ENCODE data around the gene MCCC2. TPM values are rescaled to one million over a fixed set of nuclear protein-coding genes. Genes with fewer than 3 reads are reported as not detected.

MCCC2 gene
- total RNA-seq, 4 donors from 2014 or later = 37.4 to 63.6 (median 53.1) TPM

DNA sequence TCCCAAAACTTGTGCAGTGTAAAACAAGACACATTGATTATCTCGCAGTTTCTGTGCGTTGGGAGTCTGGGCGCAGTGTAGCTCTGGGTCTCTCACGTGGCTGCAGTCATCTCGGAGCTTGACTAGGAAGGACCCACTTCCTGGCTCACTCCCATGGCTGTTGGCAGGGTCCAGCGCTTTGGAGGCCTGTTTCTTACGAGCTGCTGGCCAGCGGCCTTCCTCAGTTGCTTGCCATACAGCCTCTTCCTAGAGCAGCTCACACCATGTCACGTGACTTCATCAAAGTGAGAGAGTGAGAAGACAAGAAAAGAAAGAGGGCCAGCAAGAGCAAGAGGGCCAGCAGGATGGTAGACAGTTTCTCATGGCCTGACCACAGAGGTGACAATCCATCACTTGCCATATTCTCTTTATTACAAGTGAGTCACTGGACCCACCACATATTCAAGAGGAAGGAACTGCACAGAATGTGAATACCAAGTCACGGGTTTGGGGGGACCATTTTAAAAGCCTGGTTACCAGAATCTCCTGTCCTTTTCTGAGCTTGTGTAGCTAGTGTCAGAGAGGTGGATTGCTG lies 36.2 kb downstream of the MCCC2 start:
- no peak for DNase-seq
- TF ChIP-seq POLR2A (IDR thresholded peaks at IDR 0.05) = no peak
- TF ChIP-seq, protein P1, sequence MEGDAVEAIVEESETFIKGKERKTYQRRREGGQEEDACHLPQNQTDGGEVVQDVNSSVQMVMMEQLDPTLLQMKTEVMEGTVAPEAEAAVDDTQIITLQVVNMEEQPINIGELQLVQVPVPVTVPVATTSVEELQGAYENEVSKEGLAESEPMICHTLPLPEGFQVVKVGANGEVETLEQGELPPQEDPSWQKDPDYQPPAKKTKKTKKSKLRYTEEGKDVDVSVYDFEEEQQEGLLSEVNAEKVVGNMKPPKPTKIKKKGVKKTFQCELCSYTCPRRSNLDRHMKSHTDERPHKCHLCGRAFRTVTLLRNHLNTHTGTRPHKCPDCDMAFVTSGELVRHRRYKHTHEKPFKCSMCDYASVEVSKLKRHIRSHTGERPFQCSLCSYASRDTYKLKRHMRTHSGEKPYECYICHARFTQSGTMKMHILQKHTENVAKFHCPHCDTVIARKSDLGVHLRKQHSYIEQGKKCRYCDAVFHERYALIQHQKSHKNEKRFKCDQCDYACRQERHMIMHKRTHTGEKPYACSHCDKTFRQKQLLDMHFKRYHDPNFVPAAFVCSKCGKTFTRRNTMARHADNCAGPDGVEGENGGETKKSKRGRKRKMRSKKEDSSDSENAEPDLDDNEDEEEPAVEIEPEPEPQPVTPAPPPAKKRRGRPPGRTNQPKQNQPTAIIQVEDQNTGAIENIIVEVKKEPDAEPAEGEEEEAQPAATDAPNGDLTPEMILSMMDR (IDR thresholded peaks at IDR 0.05) = no peak
- Histone ChIP-seq H3K9me3 (no peaks in the 10 kb centered on the region), H3K36me3 (peaks cover 0 to 72% (median 3%) of the 10 kb centered on the region in 3 donors), H3K4me3 (no peak overlapping the region), H3K27me3 (no peaks in the 10 kb centered on the region), H3K4me1 (no peaks in the 10 kb centered on the region), H3K27ac (no peak overlapping the region)
- intact Hi-C loops (cut with DNase I) = no loop called here
- 92 to 94% methylated on average over 9 to 10 of the region's 10 CpGs for WGBS, 2 donors

DNA sequence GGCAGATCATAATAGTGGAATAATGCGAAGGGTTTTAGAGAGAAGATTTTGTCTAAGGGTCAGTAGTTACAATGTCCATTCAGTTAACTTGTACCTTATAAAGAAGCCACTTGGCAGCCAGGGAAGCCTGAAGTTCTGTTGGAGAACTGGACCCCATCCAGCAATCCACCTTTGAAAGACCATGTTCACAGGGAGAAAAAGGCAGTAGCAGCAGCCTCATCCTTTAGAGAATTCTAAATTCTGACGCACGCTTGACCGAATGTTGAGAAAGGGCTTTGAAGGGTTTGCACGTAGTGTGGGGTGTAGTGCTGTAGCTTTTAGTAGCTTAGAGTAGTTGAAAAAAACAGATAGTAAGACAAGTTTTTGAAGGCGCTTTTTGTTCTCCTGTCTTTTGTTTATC lies 42.8 kb downstream of the MCCC2 start:
- Histone ChIP-seq H3K4me1 (no peaks in the 10 kb centered on the region), H3K27me3 (no peaks in the 10 kb centered on the region), H3K9me3 (no peaks in the 10 kb centered on the region), H3K36me3 (peaks cover 0 to 53% (median 0%) of the 10 kb centered on the region in 3 donors), H3K27ac (no peak overlapping the region), H3K4me3 (no peak overlapping the region)
- TF ChIP-seq POLR2A (IDR thresholded peaks at IDR 0.05) = no peak
- intact Hi-C loops (cut with DNase I) = no loop called here
- 76 to 97% methylated on average over 6 of the region's 6 CpGs for WGBS, 2 donors
- no peak for DNase-seq

- Histone ChIP-seq H3K4me1 (no peaks in the 10 kb centered on the region), H3K27me3 (no peaks in the 10 kb centered on the region), H3K36me3 (peaks cover 0 to 64% (median 0%) of the 10 kb centered on the region in 3 donors), H3K9me3 (no peaks in the 10 kb centered on the region), H3K27ac (no peak overlapping the region), H3K4me3 (no peak overlapping the region)
- no peak for DNase-seq
- no peak for TF ChIP-seq POLR2A (IDR thresholded peaks at IDR 0.05)
- TF ChIP-seq, protein P1 (IDR thresholded peaks at IDR 0.05) = no peak
- intact Hi-C loops (cut with DNase I) = no loop called here
- WGBS, 2 donors = 69 to 78% methylated on average over 4 of the region's 4 CpGs
Measured at GRCh38 chr5:71631070-71631469, 43.9 kb downstream of the MCCC2 start.

GRCh38 chr5:71632168-71632567 lies 45.0 kb downstream of the MCCC2 start:
- intact Hi-C loops (cut with DNase I) = no loop called here
- Histone ChIP-seq H3K27me3 (no peaks in the 10 kb centered on the region), H3K4me1 (no peaks in the 10 kb centered on the region), H3K9me3 (no peaks in the 10 kb centered on the region), H3K36me3 (peaks cover 0 to 64% (median 0%) of the 10 kb centered on the region in 3 donors), H3K4me3 (no peak overlapping the region), H3K27ac (no peak overlapping the region)
- TF ChIP-seq POLR2A (IDR thresholded peaks at IDR 0.05) = no peak
- TF ChIP-seq, protein P1 (IDR thresholded peaks at IDR 0.05) = no peak
- WGBS, 2 donors = 63 to 69% methylated on average over 3 of the region's 3 CpGs
- no peak for DNase-seq

DNA sequence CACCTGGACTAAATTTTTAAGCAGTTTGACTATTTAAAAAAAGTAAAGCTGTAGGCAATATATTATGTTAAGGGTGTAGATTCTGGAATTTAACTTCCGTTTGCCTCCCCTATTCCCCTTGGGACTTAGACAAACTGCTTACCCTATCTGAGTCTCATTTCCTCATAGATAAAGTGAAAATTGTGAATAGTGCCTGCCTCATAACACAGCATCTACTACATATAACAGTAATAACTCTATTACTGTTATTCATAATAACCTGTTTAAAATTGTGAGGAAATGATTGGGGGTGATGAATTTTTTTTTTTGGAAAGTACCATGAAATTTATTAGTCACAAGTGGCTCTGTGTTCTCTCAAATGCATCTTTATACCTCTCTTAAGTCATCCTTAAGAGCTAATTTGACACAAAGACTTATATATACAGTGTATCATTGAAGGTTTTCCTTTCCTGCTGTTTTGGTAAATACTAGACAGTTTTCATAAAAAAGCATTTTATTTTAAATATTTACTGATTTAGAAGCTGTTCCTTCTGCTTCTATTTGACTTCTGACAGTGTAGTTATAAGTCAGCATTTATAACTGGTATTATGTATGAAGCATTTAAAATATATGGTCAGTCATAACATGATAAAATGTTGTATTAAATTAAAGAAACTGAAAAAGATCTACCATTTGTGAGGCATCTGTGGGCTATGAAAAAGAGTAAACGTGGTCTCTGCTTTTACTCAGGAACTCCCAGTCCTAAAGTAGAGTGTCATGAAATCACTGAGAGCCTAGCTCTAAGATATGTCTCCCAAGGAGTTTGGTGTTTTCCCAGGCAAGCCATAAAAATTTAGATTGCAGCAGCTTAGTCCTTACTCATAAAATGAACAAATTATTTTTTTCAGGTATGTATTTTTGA lies 46.4 kb downstream of the MCCC2 start:
- intact Hi-C loops (cut with DNase I) = no loop called here
- TF ChIP-seq, protein P1 (IDR thresholded peaks at IDR 0.05) = no peak
- TF ChIP-seq POLR2A (IDR thresholded peaks at IDR 0.05) = no peak
- peaks cover 0 to 73% (median 7%) of the 10 kb centered on the region in 3 donors for H3K36me3 ChIP-seq
- H3K27ac ChIP-seq = no peak overlapping the region
- no peak overlapping the region for H3K4me3 ChIP-seq
- WGBS, 2 donors = 77 to 78% methylated on average over 2 of the region's 2 CpGs
- no peaks in the 10 kb centered on the region for H3K9me3 ChIP-seq
- DNase-seq = no peak
- no peaks in the 10 kb centered on the region for H3K4me1 ChIP-seq
- no peaks in the 10 kb centered on the region for H3K27me3 ChIP-seq
